GM21367 (cell line): ENCODE data around the gene NKX2-3.

ENCODE experiments used
- ATAC-seq: cut with Tn5 transposase; IDR thresholded peaks from one replicate; pipeline ENCODE4 v1.9.1; 2021; ENCODE audit not compliant: unreplicated experiment

Gene NKX2-3

GRCh38 chr10:99573790-99574189 is 41.0 kb downstream of the NKX2-3 start:
- ATAC-seq = no peak

- ATAC-seq = no peak
These were observed 47.2 kb downstream of the NKX2-3 start for GRCh38 chr10:99579971-99580370.

- no peak for ATAC-seq
These were observed 49.6 kb downstream of the NKX2-3 start for GRCh38 chr10:99582255-99582770.

GRCh38 chr10:99583687-99584086 is 50.9 kb downstream of the NKX2-3 start:
- no peak for ATAC-seq
